GM12878 (cell line): Measurements from ENCODE around the gene IMPACT. TPM values are rescaled to one million over a fixed set of nuclear protein-coding genes. Genes with fewer than 3 reads are reported as not detected.

Source experiments
- ATAC-seq: fragments of 200-7000 bp; cut with Tn5 transposase; 3 replicates; pipeline ENCODE4 v1.9.1; 2020; ENCODE audit warnings: mild to moderate bottlenecking, moderate library complexity
- BruUV-seq: library from RNA; stranded (reverse); fragments of 400-500 nt; replicated peaks from 2 replicates; lab custom pipeline; 2021; lab: Mats Ljungman, UMichigan
- CTCF ChIA-PET: fragments of 300-600 bp; sonication (Branson Sonifier 250); formaldehyde crosslinking; extraction: SDS; loops from one replicate; lab custom pipeline; 2021; ENCODE audit warnings: inconsistent platforms; lab: Yijun Ruan, JAX
- POLR2A ChIA-PET: fragments of 350-600 bp; formaldehyde crosslinking; extraction: SDS; loops from one replicate; lab custom pipeline; 2021; ENCODE audit warnings: inconsistent platforms; lab: Charles Lee
- RAD21 ChIA-PET: fragments of 300-600 bp; sonication (Branson Sonifier 250); formaldehyde crosslinking; loops from one replicate; lab custom pipeline; 2023; ENCODE audit warnings: antibody characterized with exemption; ENCODE audit not compliant: unreplicated experiment; lab: Charles Lee
- SMC1A ChIA-PET: fragments of 300-600 bp; sonication (Branson Sonifier 250); formaldehyde crosslinking; loops from one replicate; lab custom pipeline; 2023; ENCODE audit not compliant: unreplicated experiment, uncharacterized antibody; lab: Charles Lee
- DNase-seq: peaks from one replicate; pipeline ENCODE4 v3.0.0-alpha.2; 2011; ENCODE audit warnings: low read depth, low spot score
- FAIRE-seq: peaks from 3 replicates; lab custom pipeline; 2011; peaks lifted over from hg19 to GRCh38; lab: Jason Lieb, UNC
- H2AFZ ChIP-seq: 2 replicates; pipeline ENCODE4 v1.6.0; 2011; ENCODE audit warnings: low read depth, low read length, control low read depth; ENCODE audit not compliant: control insufficient read depth
- H3K27ac ChIP-seq: 2 replicates; pipeline ENCODE4 v1.5.1; 2011; ENCODE audit warnings: control low read depth; ENCODE audit not compliant: control insufficient read depth, insufficient read depth
- H3K27me3 ChIP-seq, 2 experiments: replicated peaks in 1 of 2; 2 replicates each; pipeline versions ENCODE4 v1.6.0 to v1.6.1; 2011; ENCODE audit warnings: low read length in 1 of 2; ENCODE audit not compliant: control insufficient read depth in 2 of 2, insufficient read depth in 2 of 2
- H3K36me3 ChIP-seq, 2 experiments: 2 replicates each; pipeline ENCODE4 v1.5.1; 2011; ENCODE audit warnings: low read length in 1 of 2; ENCODE audit not compliant: control insufficient read depth in 2 of 2, insufficient read depth in 2 of 2
- H3K4me1 ChIP-seq: 2 replicates; pipeline ENCODE4 v1.6.1; 2011; ENCODE audit warnings: mild to moderate bottlenecking, low read length, moderate library complexity, mixed read lengths; ENCODE audit not compliant: control insufficient read depth, insufficient read depth
- H3K4me2 ChIP-seq: 2 replicates; pipeline ENCODE4 v1.6.0; 2011; ENCODE audit warnings: control low read depth; ENCODE audit not compliant: control insufficient read depth, insufficient read depth
- H3K4me3 ChIP-seq: fragments of 200-600 bp; sonication (generic); 2 replicates; pipeline ENCODE4 v1.5.1; 2016
- H3K79me2 ChIP-seq: 2 replicates; pipeline ENCODE4 v1.6.0; 2011; ENCODE audit warnings: low read length; ENCODE audit not compliant: control insufficient read depth, insufficient read depth
- H3K9ac ChIP-seq: 2 replicates; pipeline ENCODE4 v1.8.0; 2011; ENCODE audit warnings: low read length, control low read depth, mixed read lengths; ENCODE audit not compliant: control insufficient read depth, insufficient read depth
- H3K9me3 ChIP-seq: replicated peaks from 3 replicates; pipeline ENCODE4 v1.5.1; 2011; ENCODE audit warnings: mild to moderate bottlenecking, low read length; ENCODE audit not compliant: control insufficient read depth, insufficient read depth
- H4K20me1 ChIP-seq: 2 replicates; pipeline ENCODE4 v1.6.0; 2011; ENCODE audit not compliant: control insufficient read depth, insufficient read depth
- CBFB ChIP-seq: IDR thresholded peaks from 2 replicates; pipeline ENCODE4 v1.6.1; 2016; ENCODE audit warnings: antibody characterized with exemption, low read depth
- CBX5 ChIP-seq: sonication (generic); IDR thresholded peaks from 2 replicates; pipeline ENCODE4 v1.6.1; 2016; ENCODE audit warnings: low read depth, moderate library complexity, mild to moderate bottlenecking, inconsistent platforms
- EGR1 ChIP-seq, 2 experiments: IDR thresholded peaks; 1 replicate in 1 of 2; 2 replicates in 1 of 2; pipeline ENCODE4 v1.6.1; 2011 to 2012; ENCODE audit warnings: low read depth in 2 of 2, low read length in 2 of 2, borderline replicate concordance in 1 of 2, mild to moderate bottlenecking in 1 of 2, moderate library complexity in 1 of 2
- HDGF ChIP-seq: fragments of 450-650 bp; IDR thresholded peaks from 2 replicates; pipeline ENCODE4 v1.6.1; 2016; ENCODE audit warnings: antibody characterized with exemption
- HSF1 ChIP-seq: fragments of 150-350 bp; IDR thresholded peaks from 2 replicates; pipeline ENCODE4 v1.6.1; 2014; ENCODE audit warnings: mild to moderate bottlenecking, low read depth, low read length
- LARP7 ChIP-seq: fragments of 450-650 bp; IDR thresholded peaks from 2 replicates; pipeline ENCODE4 v1.6.1; 2017; ENCODE audit warnings: mild to moderate bottlenecking
- MEF2B ChIP-seq: fragments of 450-650 bp; IDR thresholded peaks from 2 replicates; pipeline ENCODE4 v1.6.1; 2018; ENCODE audit warnings: mild to moderate bottlenecking, moderate library complexity; ENCODE audit not compliant: partially characterized antibody, poor library complexity, severe bottlenecking
- MYC ChIP-seq: IDR thresholded peaks from 2 replicates; pipeline ENCODE4 v1.6.1; 2011; ENCODE audit warnings: mild to moderate bottlenecking, low read length, moderate library complexity, inconsistent platforms; ENCODE audit not compliant: insufficient read depth, insufficient replicate concordance, insufficient read length, severe bottlenecking
- YBX1 ChIP-seq: fragments of 450-650 bp; IDR thresholded peaks from 2 replicates; pipeline ENCODE4 v1.6.1; 2016; ENCODE audit warnings: antibody characterized with exemption
- YY1 ChIP-seq: IDR thresholded peaks from 2 replicates; pipeline ENCODE4 v1.6.1; 2011; ENCODE audit warnings: low read depth, mild to moderate bottlenecking, low read length
- ZBTB4 ChIP-seq: fragments of 450-650 bp; formaldehyde crosslinking; IDR thresholded peaks from 2 replicates; pipeline ENCODE4 v1.4.0; 2022; ENCODE audit warnings: mild to moderate bottlenecking, moderate library complexity
- WGBS: methylation state at CpG from one replicate; pipeline ENCODE4 v1.1.6; 2016; ENCODE audit warnings: low lambda C conversion rate; ENCODE audit not compliant: insufficient replicate concordance, insufficient coverage; ENCODE audit errors: missing lambda C conversion rate; 5-methylcytosine and 5-hydroxymethylcytosine counted together
- in situ Hi-C: fragments of 300-500 bp; cut with MboI; formaldehyde crosslinking; loops from 9 replicates; pipeline ENCODE4 v1.14.3; 2018; ENCODE audit warnings: mixed read lengths
- intact Hi-C: fragments of 100-400 bp; cut with micrococcal nuclease; formaldehyde crosslinking; loops from one replicate; pipeline ENCODE4 v1.14.2; 2022; ENCODE audit not compliant: unreplicated experiment
- polyA plus RNA-seq, 11 experiments: library from polyadenylated mRNA; depleted of rRNA in 4 of 11; unstranded in 6 of 11; stranded (reverse) in 5 of 11; fragments of >200 nt; fragmentation: Nextera tagmentation in 4 of 11; fragmentation: Illumina TruSeq in 1 of 11; extraction: Ambion mirVana in 4 of 11; extraction: Trizol in 1 of 11; gene quantifications; 1 replicate in 1 of 11; 2 replicates in 10 of 11; pipeline versions ENCODE4 v1.2.1 to v1.2.3, GENCODE V29; 2011 to 2016; ENCODE audit warnings: inconsistent platforms in 2 of 11, missing spikeins in 2 of 11, low read depth in 1 of 11
- total RNA-seq, 4 experiments: library from RNA; depleted of rRNA in 3 of 4; stranded (reverse); fragments of >200 nt in 3 of 4; fragmentation: Illumina TruSeq in 1 of 4; extraction: Trizol in 1 of 4; gene quantifications; 2 replicates each; pipeline versions ENCODE4 v1.2.1 to v1.2.3, GENCODE V29; 2013 to 2021

IMPACT gene
- total and polyA plus RNA-seq, 10 of the 15 experiments (the other 5 are each of a cell fraction or from before 2014, with no cell fraction given): 0.10 to 0.84 (median 0.53) TPM

- Histone ChIP-seq H3K4me3 (no peak overlapping the region), H3K27ac (no peak overlapping the region), H4K20me1 (no peaks in the 10 kb centered on the region), H3K27me3 (no peaks in the 10 kb centered on the region), H3K9me3 (no peaks in the 10 kb centered on the region), H3K36me3 (no peaks in the 10 kb centered on the region), H3K4me2 (no peak overlapping the region), H3K79me2 (no peaks in the 10 kb centered on the region), H3K4me1 (no peaks in the 10 kb centered on the region), H2AFZ (no peak overlapping the region), H3K9ac (no peak overlapping the region)
- in situ Hi-C loops (no loop called here), intact Hi-C loops (no loop called here)
- 47% methylated on average over 1 of the region's 1 CpG for WGBS
- ChIA-PET RAD21 (no interaction called here), POLR2A (no interaction called here), SMC1A (interaction anchor here (0.7 kb wide), 1 partner anchor 56 kb away, joined by 3 read pairs; no protein-coding TSS in a partner anchor), CTCF (interaction anchor here (0.7 to 1.4 kb wide), 3 partner anchors 21 to 994 kb away, joined by 3 to 5 read pairs (median 3); no protein-coding TSS in a partner anchor)
- FAIRE-seq (no peak), ATAC-seq (no peak), DNase-seq (no peak)
- TF ChIP-seq HDGF (no peak), CBX5 (no peak), MEF2B (no peak), YY1 (no peak), HSF1 (no peak), LARP7 (no peak), YBX1 (no peak), ZBTB4 (no peak), MYC (no peak), CBFB (no peak), EGR1 (IDR thresholded peaks at IDR 0.05; ENCODE audit: borderline replicate concordance in 1 of 2, low read depth in 2 of 2, low read length in 2 of 2) (no peak)
- no TSS peak for BruUV-seq
These were observed 45.3 kb upstream of the IMPACT start for GRCh38 chr18:24381126-24381525.
